ENCODE data around the gene SPATA12.

Gene SPATA12

GRCh38 chr3:57052662-57053061, 7.8 kb upstream of the SPATA12 start:
- DNase-seq (ENCODE audit: insufficient read length, low spot score) (no peak), FAIRE-seq (no peak)
- TF ChIP-seq CTCF (IDR thresholded peaks at IDR 0.05; ENCODE audit: insufficient read depth, missing control alignments) = no peak

- no peak for TF ChIP-seq CTCF (IDR thresholded peaks at IDR 0.05; ENCODE audit: insufficient read depth, missing control alignments)
- DNase-seq (ENCODE audit: insufficient read length, low spot score) (no peak), FAIRE-seq (no peak)
These were observed 7.3 kb upstream of the SPATA12 start for GRCh38 chr3:57053122-57053521.

GRCh38 chr3:57057351-57057750, 3.1 kb upstream of the SPATA12 start:
- no peak for TF ChIP-seq CTCF (IDR thresholded peaks at IDR 0.05; ENCODE audit: insufficient read depth, missing control alignments)
- DNase-seq (ENCODE audit: insufficient read length, low spot score) = no peak

GRCh38 chr3:57059411-57059810, 1.1 kb upstream of the SPATA12 start:
- DNase-seq (ENCODE audit: insufficient read length, low spot score) (no peak), FAIRE-seq (no peak)
- TF ChIP-seq CTCF (IDR thresholded peaks at IDR 0.05; ENCODE audit: insufficient read depth, missing control alignments) = no peak

More at GRCh38 chr3:57057351-57057750, 3.1 kb upstream of the SPATA12 start:
- no peak for FAIRE-seq

GRCh38 chr3:57061556-57061955, 1.1 kb downstream of the SPATA12 start:
- FAIRE-seq (no peak), DNase-seq (ENCODE audit: insufficient read length, low spot score) (no peak)
- TF ChIP-seq CTCF (IDR thresholded peaks at IDR 0.05; ENCODE audit: insufficient read depth, missing control alignments) = no peak

- no peak for DNase-seq (ENCODE audit: insufficient read length, low spot score)
- TF ChIP-seq CTCF (IDR thresholded peaks at IDR 0.05; ENCODE audit: insufficient read depth, missing control alignments) = no peak
- FAIRE-seq = no peak
These were observed 1.7 kb downstream of the SPATA12 start for GRCh38 chr3:57062101-57062631.

- no peak for TF ChIP-seq CTCF (IDR thresholded peaks at IDR 0.05; ENCODE audit: insufficient read depth, missing control alignments)
- FAIRE-seq = no peak
- no peak for DNase-seq (ENCODE audit: insufficient read length, low spot score)
These were observed 2.6 kb downstream of the SPATA12 start for GRCh38 chr3:57063032-57063431.

Measured in D721Med (cell line).